Panc1 (cell line): Measurements from ENCODE around the gene NUP50. TPM values are rescaled to one million over a fixed set of nuclear protein-coding genes. Genes with fewer than 3 reads are reported as not detected.

ENCODE experiments used
- ATAC-seq: fragments of 200-7000 bp; cut with Tn5 transposase; 2 replicates; pipeline ENCODE4 v1.9.1; 2020; ENCODE audit warnings: mild to moderate bottlenecking, moderate library complexity
- BruUV-seq: library from RNA; stranded (reverse); fragments of 400-500 nt; replicated peaks from 2 replicates; lab custom pipeline; 2021; lab: Mats Ljungman, UMichigan
- CTCF ChIA-PET: fragments of 300-600 bp; sonication (Branson Sonifier 250); formaldehyde crosslinking; loops from one replicate; lab custom pipeline; 2022; ENCODE audit warnings: antibody characterized with exemption; lab: Charles Lee
- POLR2A ChIA-PET: fragments of 300-600 bp; sonication (Branson Sonifier 250); formaldehyde crosslinking; loops from one replicate; lab custom pipeline; 2022; ENCODE audit warnings: antibody characterized with exemption; lab: Charles Lee
- DNase-seq: peaks from one replicate; pipeline ENCODE4 v3.0.0-alpha.2; 2010; ENCODE audit warnings: low read depth, low spot score
- H3K27ac ChIP-seq: 2 replicates; pipeline ENCODE4 v1.5.1; 2011; ENCODE audit warnings: mild to moderate bottlenecking, low read length, inconsistent platforms
- H3K27me3 ChIP-seq: fragments of 200-500 bp; sonication (Bioruptor generic); 2 replicates; pipeline ENCODE4 v1.6.0; 2014; ENCODE audit warnings: low read length, inconsistent platforms; ENCODE audit not compliant: control insufficient read depth, insufficient read depth
- H3K36me3 ChIP-seq: fragments of 200-500 bp; sonication (Bioruptor generic); 2 replicates; pipeline ENCODE4 v1.5.1; 2014; ENCODE audit warnings: inconsistent platforms, mild to moderate bottlenecking, low read length, moderate library complexity; ENCODE audit not compliant: control insufficient read depth, insufficient read depth
- H3K4me1 ChIP-seq: 2 replicates; pipeline ENCODE4 v1.5.1; 2011; ENCODE audit warnings: inconsistent platforms, mild to moderate bottlenecking, low read length, moderate library complexity; ENCODE audit not compliant: control insufficient read depth, insufficient read depth
- H3K4me3 ChIP-seq, 2 experiments: 2 replicates each; pipeline ENCODE4 v1.5.1; 2011 to 2012; ENCODE audit warnings: low read depth in 2 of 2, low read length in 2 of 2, mild to moderate bottlenecking in 2 of 2, inconsistent platforms in 1 of 2, moderate library complexity in 1 of 2
- H3K9me3 ChIP-seq: fragments of 200-500 bp; sonication (Bioruptor generic); 2 replicates; pipeline ENCODE4 v1.5.1; 2014; ENCODE audit warnings: low read depth, mild to moderate bottlenecking, inconsistent platforms, low read length, moderate library complexity; ENCODE audit not compliant: control insufficient read depth, insufficient read depth
- POLR2AphosphoS5 ChIP-seq: IDR thresholded peaks from 2 replicates; pipeline ENCODE4 v1.6.1; 2012; ENCODE audit warnings: mild to moderate bottlenecking, low read depth, low read length, moderate library complexity
- SIN3A ChIP-seq: IDR thresholded peaks from 2 replicates; pipeline ENCODE4 v1.6.1; 2012; ENCODE audit warnings: low read depth, mild to moderate bottlenecking, low read length, moderate library complexity, borderline replicate concordance; ENCODE audit not compliant: insufficient read depth
- TCF7L2 ChIP-seq: IDR thresholded peaks from 2 replicates; pipeline ENCODE4 v1.6.1; 2011; ENCODE audit warnings: mild to moderate bottlenecking, low read depth, low read length, inconsistent platforms
- in situ Hi-C: cut with HindIII; loops from 2 replicates; pipeline ENCODE4 v1.10.0; 2016; ENCODE audit warnings: low sequenced_read_pairs, low pct_unique_long_range_greater_than_20kb
- intact Hi-C: fragments of 100-400 bp; cut with micrococcal nuclease; formaldehyde crosslinking; loops from one replicate; pipeline ENCODE4 v1.10.0; 2022; ENCODE audit not compliant: unreplicated experiment
- total RNA-seq: library from RNA; stranded (reverse); gene quantifications from one replicate; pipeline ENCODE4 v1.2.1, GENCODE V29; 2021; ENCODE audit not compliant: unreplicated experiment
- TF ChIP-seq, protein P1 (sequence below): fragments of 450-650 bp; IDR thresholded peaks from 2 replicates; pipeline ENCODE4 v1.5.1; 2017; ENCODE audit warnings: mild to moderate bottlenecking
- TF ChIP-seq, protein P2 (sequence below), 2 experiments: IDR thresholded peaks; 2 replicates each; pipeline ENCODE4 v1.6.1; 2011 to 2012; ENCODE audit warnings: low read depth in 2 of 2, control low read depth in 1 of 2, low read length in 1 of 2, mild to moderate bottlenecking in 1 of 2, moderate library complexity in 1 of 2; ENCODE audit not compliant: insufficient read depth in 1 of 2

Gene NUP50
- total RNA-seq, 1 experiment from 2014 or later, result 52.1 TPM

DNA sequence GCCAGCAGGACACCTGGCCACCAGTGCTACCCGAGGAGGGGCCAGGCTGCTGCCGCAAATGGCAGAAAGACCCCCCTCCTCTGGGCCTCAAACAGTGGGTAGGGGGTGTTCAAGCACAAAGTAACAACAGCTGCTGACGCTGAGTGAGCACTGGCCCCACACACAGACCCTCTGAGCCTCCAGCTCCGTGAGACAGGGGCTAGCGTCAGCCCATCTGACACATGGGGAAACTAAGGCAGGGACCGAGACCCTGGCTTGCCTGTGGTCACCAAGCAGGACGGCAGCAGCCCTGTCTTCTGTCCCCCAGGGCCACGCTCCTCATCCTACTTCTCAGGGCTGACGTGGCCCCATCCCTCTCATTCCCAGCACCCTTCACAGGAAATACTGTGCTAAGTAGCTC is 36.5 kb downstream of the NUP50 start:
- CTCF ChIA-PET, result no interaction called here
- ATAC-seq (no peak), DNase-seq (no peak)
- POLR2A ChIA-PET, result no interaction called here
- no peaks in the 10 kb centered on the region for H3K27me3 ChIP-seq
- H3K4me3 ChIP-seq, result no peak overlapping the region
- intact Hi-C loops, result no loop called here
- no peaks in the 10 kb centered on the region for H3K36me3 ChIP-seq
- H3K9me3 ChIP-seq, result no peaks in the 10 kb centered on the region
- H3K4me1 ChIP-seq, result peaks cover 9% of the 10 kb centered on the region
- TF ChIP-seq, protein P1, sequence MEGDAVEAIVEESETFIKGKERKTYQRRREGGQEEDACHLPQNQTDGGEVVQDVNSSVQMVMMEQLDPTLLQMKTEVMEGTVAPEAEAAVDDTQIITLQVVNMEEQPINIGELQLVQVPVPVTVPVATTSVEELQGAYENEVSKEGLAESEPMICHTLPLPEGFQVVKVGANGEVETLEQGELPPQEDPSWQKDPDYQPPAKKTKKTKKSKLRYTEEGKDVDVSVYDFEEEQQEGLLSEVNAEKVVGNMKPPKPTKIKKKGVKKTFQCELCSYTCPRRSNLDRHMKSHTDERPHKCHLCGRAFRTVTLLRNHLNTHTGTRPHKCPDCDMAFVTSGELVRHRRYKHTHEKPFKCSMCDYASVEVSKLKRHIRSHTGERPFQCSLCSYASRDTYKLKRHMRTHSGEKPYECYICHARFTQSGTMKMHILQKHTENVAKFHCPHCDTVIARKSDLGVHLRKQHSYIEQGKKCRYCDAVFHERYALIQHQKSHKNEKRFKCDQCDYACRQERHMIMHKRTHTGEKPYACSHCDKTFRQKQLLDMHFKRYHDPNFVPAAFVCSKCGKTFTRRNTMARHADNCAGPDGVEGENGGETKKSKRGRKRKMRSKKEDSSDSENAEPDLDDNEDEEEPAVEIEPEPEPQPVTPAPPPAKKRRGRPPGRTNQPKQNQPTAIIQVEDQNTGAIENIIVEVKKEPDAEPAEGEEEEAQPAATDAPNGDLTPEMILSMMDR, result no peak
- TF ChIP-seq TCF7L2 (no peak), POLR2AphosphoS5 (no peak), SIN3A (no peak)
- TF ChIP-seq, protein P2, sequence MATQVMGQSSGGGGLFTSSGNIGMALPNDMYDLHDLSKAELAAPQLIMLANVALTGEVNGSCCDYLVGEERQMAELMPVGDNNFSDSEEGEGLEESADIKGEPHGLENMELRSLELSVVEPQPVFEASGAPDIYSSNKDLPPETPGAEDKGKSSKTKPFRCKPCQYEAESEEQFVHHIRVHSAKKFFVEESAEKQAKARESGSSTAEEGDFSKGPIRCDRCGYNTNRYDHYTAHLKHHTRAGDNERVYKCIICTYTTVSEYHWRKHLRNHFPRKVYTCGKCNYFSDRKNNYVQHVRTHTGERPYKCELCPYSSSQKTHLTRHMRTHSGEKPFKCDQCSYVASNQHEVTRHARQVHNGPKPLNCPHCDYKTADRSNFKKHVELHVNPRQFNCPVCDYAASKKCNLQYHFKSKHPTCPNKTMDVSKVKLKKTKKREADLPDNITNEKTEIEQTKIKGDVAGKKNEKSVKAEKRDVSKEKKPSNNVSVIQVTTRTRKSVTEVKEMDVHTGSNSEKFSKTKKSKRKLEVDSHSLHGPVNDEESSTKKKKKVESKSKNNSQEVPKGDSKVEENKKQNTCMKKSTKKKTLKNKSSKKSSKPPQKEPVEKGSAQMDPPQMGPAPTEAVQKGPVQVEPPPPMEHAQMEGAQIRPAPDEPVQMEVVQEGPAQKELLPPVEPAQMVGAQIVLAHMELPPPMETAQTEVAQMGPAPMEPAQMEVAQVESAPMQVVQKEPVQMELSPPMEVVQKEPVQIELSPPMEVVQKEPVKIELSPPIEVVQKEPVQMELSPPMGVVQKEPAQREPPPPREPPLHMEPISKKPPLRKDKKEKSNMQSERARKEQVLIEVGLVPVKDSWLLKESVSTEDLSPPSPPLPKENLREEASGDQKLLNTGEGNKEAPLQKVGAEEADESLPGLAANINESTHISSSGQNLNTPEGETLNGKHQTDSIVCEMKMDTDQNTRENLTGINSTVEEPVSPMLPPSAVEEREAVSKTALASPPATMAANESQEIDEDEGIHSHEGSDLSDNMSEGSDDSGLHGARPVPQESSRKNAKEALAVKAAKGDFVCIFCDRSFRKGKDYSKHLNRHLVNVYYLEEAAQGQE (IDR thresholded peaks at IDR 0.05; ENCODE audit: insufficient read depth in 1 of 2, low read depth in 2 of 2, low read length in 1 of 2), result no peak
- no peak overlapping the region for H3K27ac ChIP-seq
- in situ Hi-C loops, result no loop called here
- no TSS peak for BruUV-seq

DNA sequence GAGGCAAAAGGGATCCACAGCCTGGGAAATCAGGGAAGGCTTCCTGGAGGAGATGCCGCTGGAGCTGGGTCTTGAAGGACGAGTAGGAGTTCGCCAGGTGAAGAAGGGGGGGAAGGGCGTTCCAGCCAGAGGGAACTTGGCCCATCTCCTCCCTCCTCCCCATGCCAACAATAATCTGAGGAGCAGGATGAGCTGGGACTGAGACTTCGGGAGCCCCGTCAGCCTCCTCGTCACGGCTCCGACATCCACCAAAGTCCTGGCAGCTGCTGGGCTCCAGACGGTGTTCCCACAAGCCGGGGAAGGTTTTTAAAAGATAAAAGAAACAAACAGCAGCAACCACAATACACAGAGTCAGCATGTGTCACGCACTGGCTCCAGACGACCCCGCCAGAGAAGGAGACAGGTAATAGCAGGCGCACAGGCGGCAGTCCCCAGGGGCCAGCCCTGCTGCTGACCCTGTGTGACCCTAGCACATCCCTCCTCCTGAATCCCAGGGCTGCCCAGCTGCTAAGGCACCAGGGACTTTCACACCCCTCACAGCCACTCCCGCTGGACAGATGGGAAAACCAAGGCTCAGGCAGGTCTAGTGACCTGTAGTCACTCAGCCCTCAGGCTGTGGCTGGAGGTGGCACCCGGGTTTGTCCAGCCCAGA is 37.3 kb downstream of the NUP50 start:
- BruUV-seq, result no TSS peak
- Histone ChIP-seq H3K9me3 (no peaks in the 10 kb centered on the region), H3K4me1 (peaks cover 9% of the 10 kb centered on the region), H3K27ac (no peak overlapping the region), H3K27me3 (no peaks in the 10 kb centered on the region), H3K4me3 (no peak overlapping the region), H3K36me3 (no peaks in the 10 kb centered on the region)
- ChIA-PET CTCF (no interaction called here), POLR2A (no interaction called here)
- intact Hi-C loops, result no loop called here
- ATAC-seq (peak; percentile 38; the same call in 1 of the 2 replicates), DNase-seq (no peak)
- no peak for TF ChIP-seq TCF7L2
- no peak for TF ChIP-seq SIN3A
- TF ChIP-seq, protein P1, result no peak
- no peak for TF ChIP-seq POLR2AphosphoS5
- TF ChIP-seq, protein P2 (IDR thresholded peaks at IDR 0.05; ENCODE audit: insufficient read depth in 1 of 2, low read depth in 2 of 2, low read length in 1 of 2), result no peak
- in situ Hi-C loops, result no loop called here
